Activated CD4-positive, alpha-beta memory T cell treated with anti-CD3 and anti-CD28 coated beads for 36 hours (primary cell): Measurements from ENCODE around the gene PSMC2. TPM values are rescaled to one million over a fixed set of nuclear protein-coding genes. Genes with fewer than 3 reads are reported as not detected.
"Not testable (repeated sequence)": the region's sequence is repeated elsewhere in the genome, so short reads cannot be mapped to it uniquely, and the experiment has no call there.

ENCODE experiments used
- CTCF ChIA-PET: fragments of 350-600 bp; sonication (Branson Sonifier 250); formaldehyde crosslinking; loops from one replicate; lab custom pipeline; 2021; ENCODE audit warnings: antibody characterized with exemption, inconsistent platforms; lab: Charles Lee
- POLR2A ChIA-PET: fragments of 350-600 bp; sonication (Branson Sonifier 250); formaldehyde crosslinking; loops from one replicate; lab custom pipeline; 2021; ENCODE audit warnings: antibody characterized with exemption; lab: Charles Lee
- DNase-seq: peaks from one replicate; pipeline ENCODE4 v3.0.0-alpha.2; 2020
- H3K27ac Mint-ChIP-seq: one replicate; pipeline ENCODE4 v1.8.0; 2021; ENCODE audit warnings: mixed read lengths
- H3K27me3 Mint-ChIP-seq: one replicate; pipeline ENCODE4 v1.8.0; 2021; ENCODE audit warnings: mixed read lengths
- H3K36me3 Mint-ChIP-seq: one replicate; pipeline ENCODE4 v1.8.0; 2021; ENCODE audit warnings: mixed read lengths
- H3K4me1 Mint-ChIP-seq: one replicate; pipeline ENCODE4 v1.8.0; 2021; ENCODE audit warnings: low read depth, mixed read lengths
- H3K4me3 Mint-ChIP-seq: one replicate; pipeline ENCODE4 v1.8.0; 2021; ENCODE audit warnings: mild to moderate bottlenecking, mixed read lengths
- H3K9me3 Mint-ChIP-seq: one replicate; pipeline ENCODE4 v1.8.0; 2021; ENCODE audit warnings: mixed read lengths
- intact Hi-C: fragments of 100-400 bp; cut with micrococcal nuclease; formaldehyde crosslinking; loops from one replicate; pipeline ENCODE4 v1.15.1; 2023
- total RNA-seq, 2 experiments: library from RNA; stranded (reverse); gene quantifications; one replicate each; pipeline ENCODE4 v1.2.3, GENCODE V29; 2021

Gene PSMC2
- total RNA-seq, 2 experiments from 2014 or later, result 161 to 165 TPM

GRCh38 chr7:103398483-103399127 is 51.2 kb downstream of the PSMC2 start:
- CTCF ChIA-PET, result interaction anchor here (1.2 kb wide), 1 partner anchor 8 kb away, joined by 5 read pairs; no protein-coding TSS in a partner anchor

GRCh38 chr7:103399687-103400086 is 52.2 kb downstream of the PSMC2 start:
- H3K4me3 Mint-ChIP-seq, H3K4me1 Mint-ChIP-seq, H3K27ac Mint-ChIP-seq, H3K9me3 Mint-ChIP-seq, H3K27me3 Mint-ChIP-seq, DNase-seq, CTCF ChIA-PET, POLR2A ChIA-PET, H3K36me3 Mint-ChIP-seq: not testable (repeated sequence)
- intact Hi-C loops, result loop anchor here (10.0 kb wide), 1 partner anchor 325 kb away; the partner anchor contains the start of genes ARMC10 and FBXL13

More at GRCh38 chr7:103398483-103399127, 51.2 kb downstream of the PSMC2 start:
- no peaks in the 10 kb centered on the region for H3K36me3 Mint-ChIP-seq
- peaks cover 4% of the 10 kb centered on the region for H3K9me3 Mint-ChIP-seq
- no peak for DNase-seq
- H3K4me3 Mint-ChIP-seq, result no peak overlapping the region
- no peaks in the 10 kb centered on the region for H3K27me3 Mint-ChIP-seq
- no peak overlapping the region for H3K27ac Mint-ChIP-seq
- H3K4me1 Mint-ChIP-seq, result no peaks in the 10 kb centered on the region
- intact Hi-C loops, result no loop called here
- POLR2A ChIA-PET, result no interaction called here

GRCh38 chr7:103405789-103406613 is 58.6 kb downstream of the PSMC2 start:
- intact Hi-C loops, result loop anchor here (10.0 kb wide), 1 partner anchor 331 kb away; the partner anchor contains the start of genes ARMC10 and FBXL13
- H3K27ac Mint-ChIP-seq, H3K4me1 Mint-ChIP-seq, DNase-seq, H3K4me3 Mint-ChIP-seq, H3K9me3 Mint-ChIP-seq, H3K36me3 Mint-ChIP-seq, POLR2A ChIA-PET: not testable (repeated sequence)
- H3K27me3 Mint-ChIP-seq, result peaks cover 12% of the 10 kb centered on the region
- CTCF ChIA-PET, result interaction anchor here (1.0 to 2.1 kb wide), 7 partner anchors 8 to 309 kb away, joined by 3 to 24 read pairs (median 4); partner anchors contain the start of gene PMPCB

- Mint-ChIP-seq H3K4me1 (no peaks in the 10 kb centered on the region), H3K4me3 (no peak overlapping the region), H3K27ac (no peak overlapping the region), H3K36me3 (no peaks in the 10 kb centered on the region), H3K9me3 (no peaks in the 10 kb centered on the region), H3K27me3 (peaks cover 5% of the 10 kb centered on the region)
- ChIA-PET CTCF (no interaction called here), POLR2A (no interaction called here)
- intact Hi-C loops, result no loop called here
- no peak for DNase-seq
Measured at GRCh38 chr7:103412151-103412550, 64.7 kb downstream of the PSMC2 start.

- CTCF ChIA-PET, result no interaction called here
- intact Hi-C loops, result no loop called here
- no peak for DNase-seq
- no peak overlapping the region for H3K4me3 Mint-ChIP-seq
- POLR2A ChIA-PET, result no interaction called here
- no peaks in the 10 kb centered on the region for H3K4me1 Mint-ChIP-seq
- H3K27me3 Mint-ChIP-seq, result peaks cover 5% of the 10 kb centered on the region
- no peaks in the 10 kb centered on the region for H3K36me3 Mint-ChIP-seq
- H3K9me3 Mint-ChIP-seq, result no peaks in the 10 kb centered on the region
- H3K27ac Mint-ChIP-seq, result no peak overlapping the region
Measured at GRCh38 chr7:103413407-103413806, 66.0 kb downstream of the PSMC2 start.

- DNase-seq, result no peak
- no peaks in the 10 kb centered on the region for H3K36me3 Mint-ChIP-seq
- H3K27ac Mint-ChIP-seq, result no peak overlapping the region
- H3K27me3 Mint-ChIP-seq, result peaks cover 6% of the 10 kb centered on the region
- intact Hi-C loops, result no loop called here
- no peaks in the 10 kb centered on the region for H3K4me1 Mint-ChIP-seq
- no peaks in the 10 kb centered on the region for H3K9me3 Mint-ChIP-seq
- no peak overlapping the region for H3K4me3 Mint-ChIP-seq
- ChIA-PET POLR2A (no interaction called here), CTCF (interaction anchor here (1.0 kb wide), 1 partner anchor 12 kb away, joined by 4 read pairs; no protein-coding TSS in a partner anchor)
Measured at GRCh38 chr7:103418241-103418640, 70.8 kb downstream of the PSMC2 start.

Other genes starting within 250 kb of the PSMC2 start
- 1 to 10 TPM; 8.4 to 9.3 TPM for gene NAPEPLD, start 198.5 kb upstream of the PSMC2 start, total RNA-seq
- 10 to 100 TPM; 81.9 to 85.0 TPM for gene PMPCB, start 50.2 kb upstream of the PSMC2 start, total RNA-seq
- 10 to 100 TPM; 51.1 to 51.5 TPM for gene DNAJC2, start 2.9 kb upstream of the PSMC2 start, total RNA-seq
- not detected for gene SLC26A5, start 98.6 kb downstream of the PSMC2 start, total RNA-seq